Lower leg skin (tissue), 3 donors: ENCODE data around the gene EHD2.

Source experiments
- POLR2A ChIP-seq, 2 donors: fragments of 450-650 bp; IDR thresholded peaks; one replicate each; pipeline ENCODE4 v1.6.1; 2016 to 2017; ENCODE audit warnings: antibody characterized with exemption in 2 of 2, mild to moderate bottlenecking in 1 of 2, moderate library complexity in 1 of 2
- TF ChIP-seq, protein P1 (sequence below), 3 donors: fragments of 450-650 bp; IDR thresholded peaks; one replicate each; pipeline ENCODE4 v1.5.1; 2016; ENCODE audit warnings: antibody characterized with exemption in 3 of 3, mild to moderate bottlenecking in 3 of 3, moderate library complexity in 2 of 3

- TF ChIP-seq, protein P1, sequence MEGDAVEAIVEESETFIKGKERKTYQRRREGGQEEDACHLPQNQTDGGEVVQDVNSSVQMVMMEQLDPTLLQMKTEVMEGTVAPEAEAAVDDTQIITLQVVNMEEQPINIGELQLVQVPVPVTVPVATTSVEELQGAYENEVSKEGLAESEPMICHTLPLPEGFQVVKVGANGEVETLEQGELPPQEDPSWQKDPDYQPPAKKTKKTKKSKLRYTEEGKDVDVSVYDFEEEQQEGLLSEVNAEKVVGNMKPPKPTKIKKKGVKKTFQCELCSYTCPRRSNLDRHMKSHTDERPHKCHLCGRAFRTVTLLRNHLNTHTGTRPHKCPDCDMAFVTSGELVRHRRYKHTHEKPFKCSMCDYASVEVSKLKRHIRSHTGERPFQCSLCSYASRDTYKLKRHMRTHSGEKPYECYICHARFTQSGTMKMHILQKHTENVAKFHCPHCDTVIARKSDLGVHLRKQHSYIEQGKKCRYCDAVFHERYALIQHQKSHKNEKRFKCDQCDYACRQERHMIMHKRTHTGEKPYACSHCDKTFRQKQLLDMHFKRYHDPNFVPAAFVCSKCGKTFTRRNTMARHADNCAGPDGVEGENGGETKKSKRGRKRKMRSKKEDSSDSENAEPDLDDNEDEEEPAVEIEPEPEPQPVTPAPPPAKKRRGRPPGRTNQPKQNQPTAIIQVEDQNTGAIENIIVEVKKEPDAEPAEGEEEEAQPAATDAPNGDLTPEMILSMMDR (IDR thresholded peaks at IDR 0.05), result no peak
- no peak for TF ChIP-seq POLR2A (IDR thresholded peaks at IDR 0.05)
Measured at GRCh38 chr19:47714339-47714738, 1.1 kb downstream of the EHD2 start.
